Measurements from ENCODE around the gene SEPHS2. TPM values are rescaled to one million over a fixed set of nuclear protein-coding genes. Genes with fewer than 3 reads are reported as not detected.

The SEPHS2 gene
- total RNA-seq, 1 experiment from 2014 or later, result 52.6 TPM

GRCh38 chr16:30457743-30458560 is 12.3 kb upstream of the SEPHS2 start:
- DNase-seq, result no peak
- Mint-ChIP-seq H3K4me1 (peaks cover 0 to 6% of the 10 kb centered on the region in 2 experiments; a peak in 1 of 4 replicates), H3K27ac (no peak overlapping the region), H3K4me3 (no peak overlapping the region), H3K9me3 (no peaks in the 10 kb centered on the region), H3K27me3 (ENCODE audit: low read depth) (peaks cover 6% of the 10 kb centered on the region), H3K36me3 (ENCODE audit: insufficient read depth in 1 of 3, low read depth in 3 of 3) (no peaks in the 10 kb centered on the region)
- Histone ChIP-seq H2BK15ac (ENCODE audit: low read depth, low read length) (no peak overlapping the region), H3K79me1 (ENCODE audit: insufficient read depth, low read depth, low read length, poor library complexity, severe bottlenecking) (no peaks in the 10 kb centered on the region), H3K23ac (ENCODE audit: insufficient read length, low read depth, low read length) (no peak overlapping the region), H2AFZ (ENCODE audit: low read length) (no peak overlapping the region), H3K9ac (ENCODE audit: extremely low read depth, insufficient read length, low read length) (no peak overlapping the region), H2BK12ac (ENCODE audit: insufficient read length, low read depth, low read length) (no peak overlapping the region), H3K9me3 (ENCODE audit: control insufficient read depth, low read depth, low read length) (no peaks in the 10 kb centered on the region), H3K18ac (ENCODE audit: insufficient read length, low read depth, low read length) (no peak overlapping the region), H3K27me3 (ENCODE audit: insufficient read depth, low read length) (no peaks in the 10 kb centered on the region), H3T11ph (ENCODE audit: low read length) (no peak overlapping the region), H3K4me2 (ENCODE audit: insufficient read depth, insufficient read length, low read length) (no peak overlapping the region), H2BK5ac (ENCODE audit: insufficient read length, low read length) (no peak overlapping the region), H3K4ac (ENCODE audit: low read depth, low read length) (no peak overlapping the region), H3K27ac (ENCODE audit: insufficient read length, low read depth, low read length) (no peak overlapping the region), H2AK5ac (ENCODE audit: insufficient read length, low read length) (no peak overlapping the region), H2BK120ac (ENCODE audit: low read depth, low read length, poor library complexity, severe bottlenecking) (no peak overlapping the region), H4K5ac (ENCODE audit: insufficient read length, low read depth, low read length) (no peak overlapping the region), H4K91ac (ENCODE audit: insufficient read length, low read depth, low read length) (no peak overlapping the region), H3K4me1 (ENCODE audit: insufficient read depth, low read length) (no peaks in the 10 kb centered on the region), H3K56ac (ENCODE audit: insufficient read length, low read depth, low read length) (no peak overlapping the region), H2BK20ac (ENCODE audit: low read depth, low read length, poor library complexity, severe bottlenecking) (no peak overlapping the region), H4K8ac (replicated peaks; ENCODE audit: insufficient read length, low read depth, low read length) (no peak overlapping the region), H3K23me2 (ENCODE audit: insufficient read length, low read depth, low read length, poor library complexity, severe bottlenecking) (peaks cover 2% of the 10 kb centered on the region), H3K14ac (ENCODE audit: insufficient read depth, low read length) (no peak overlapping the region), H4K20me1 (ENCODE audit: control insufficient read depth, insufficient read depth, insufficient read length) (no peaks in the 10 kb centered on the region), H3K79me2 (ENCODE audit: insufficient read depth, low read length) (no peaks in the 10 kb centered on the region)
- TF ChIP-seq CTCF (conservative IDR thresholded peaks at IDR 0.05), result no peak
- WGBS (ENCODE audit: extremely low coverage, insufficient read length, low lambda C conversion rate), result no CpG with 5 or more reads among the region's 16 CpGs
